HG02885 (cell line): ENCODE measurements around the gene FOXD2.

Experiments used
- ATAC-seq: cut with Tn5 transposase; IDR thresholded peaks from one replicate; pipeline ENCODE4 v1.9.1; 2021; ENCODE audit warnings: mild to moderate bottlenecking; ENCODE audit not compliant: unreplicated experiment, poor library complexity

The FOXD2 gene

GRCh38 chr1:47459253-47459788, 21.5 kb downstream of the FOXD2 start:
- no peak for ATAC-seq

- ATAC-seq: no peak
Observed at GRCh38 chr1:47460040-47460439, 22.2 kb downstream of the FOXD2 start.

GRCh38 chr1:47460456-47460855, 22.6 kb downstream of the FOXD2 start:
- ATAC-seq: no peak

GRCh38 chr1:47465605-47466004, 27.8 kb downstream of the FOXD2 start:
- no peak for ATAC-seq

- no peak for ATAC-seq
Observed at GRCh38 chr1:47468709-47469389, 31.0 kb downstream of the FOXD2 start.

- ATAC-seq: no peak
Observed at GRCh38 chr1:47469390-47469759, 31.5 kb downstream of the FOXD2 start.

- no peak for ATAC-seq
Observed at GRCh38 chr1:47469910-47470309, 32.1 kb downstream of the FOXD2 start.

- no peak for ATAC-seq
Observed at GRCh38 chr1:47471163-47471562, 33.3 kb downstream of the FOXD2 start.

- no peak for ATAC-seq
Observed at GRCh38 chr1:47474278-47475193, 36.7 kb downstream of the FOXD2 start.

GRCh38 chr1:47477595-47478080, 39.8 kb downstream of the FOXD2 start:
- ATAC-seq: no peak

GRCh38 chr1:47478090-47478489, 40.2 kb downstream of the FOXD2 start:
- ATAC-seq: no peak

- ATAC-seq: no peak
Observed at GRCh38 chr1:47479664-47480063, 41.8 kb downstream of the FOXD2 start.

GRCh38 chr1:47481936-47482335, 44.1 kb downstream of the FOXD2 start:
- no peak for ATAC-seq

GRCh38 chr1:47482786-47483185, 44.9 kb downstream of the FOXD2 start:
- no peak for ATAC-seq

- no peak for ATAC-seq
Observed at GRCh38 chr1:47483651-47484050, 45.8 kb downstream of the FOXD2 start.

GRCh38 chr1:47485817-47486216, 48.0 kb downstream of the FOXD2 start:
- ATAC-seq: no peak

GRCh38 chr1:47487332-47487731, 49.5 kb downstream of the FOXD2 start:
- no peak for ATAC-seq

- no peak for ATAC-seq
Observed at GRCh38 chr1:47487850-47488450, 50.1 kb downstream of the FOXD2 start.
